Thyroid gland (tissue), 4 donors: Measurements from ENCODE around the gene TSC22D1.

Source experiments
- CTCF ChIP-seq, 6 experiments: fragments of 200-600 bp in 3 of 6; fragments of 450-650 bp in 3 of 6; sonication (generic) in 3 of 6; IDR thresholded peaks; one replicate each; pipeline ENCODE4 v1.5.1; 2016 to 2019; ENCODE audit warnings: antibody characterized with exemption in 6 of 6, mild to moderate bottlenecking in 2 of 6, inconsistent platforms in 1 of 6, moderate library complexity in 1 of 6
- POLR2A ChIP-seq, 2 donors: fragments of 450-650 bp; IDR thresholded peaks; one replicate each; pipeline ENCODE4 v1.6.1; 2017; ENCODE audit warnings: antibody characterized with exemption in 2 of 2, mild to moderate bottlenecking in 2 of 2, moderate library complexity in 1 of 2

GRCh38 chr13:44514278-44514677 lies 61.9 kb downstream of the TSC22D1 start:
- TF ChIP-seq CTCF (IDR thresholded peaks at IDR 0.05) (no peak), POLR2A (IDR thresholded peaks at IDR 0.05) (no peak)
